IMR-90 (cell line): Measurements from ENCODE around the gene TFAP2A. TPM values are rescaled to one million over a fixed set of nuclear protein-coding genes. Genes with fewer than 3 reads are reported as not detected.

ENCODE experiments used
- ATAC-seq: fragments of 200-7000 bp; cut with Tn5 transposase; 2 replicates; pipeline ENCODE4 v1.9.1; 2020; ENCODE audit warnings: low read depth, mild to moderate bottlenecking, moderate library complexity
- BruUV-seq: library from RNA; stranded (reverse); fragments of 400-500 nt; replicated peaks from 2 replicates; lab custom pipeline; 2021; lab: Mats Ljungman, UMichigan
- CTCF ChIA-PET: fragments of 300-600 bp; formaldehyde crosslinking; extraction: SDS; loops from one replicate; lab custom pipeline; 2021; ENCODE audit warnings: antibody characterized with exemption; lab: Yijun Ruan, JAX
- POLR2A ChIA-PET: fragments of 300-600 bp; sonication (Branson Sonifier 250); formaldehyde crosslinking; loops from one replicate; lab custom pipeline; 2022; ENCODE audit warnings: antibody characterized with exemption; ENCODE audit not compliant: unreplicated experiment; lab: Charles Lee
- DNase-seq: peaks from one replicate; pipeline ENCODE4 v3.0.0; 2013
- H2AFZ ChIP-seq: replicated peaks from 2 replicates; pipeline ENCODE3; 2013; ENCODE audit warnings: low read length, mild to moderate bottlenecking; ENCODE audit not compliant: poor library complexity
- H2AK5ac ChIP-seq: 2 replicates; pipeline ENCODE4 v1.6.1; 2013; ENCODE audit warnings: low read depth, low read length, inconsistent platforms
- H2AK9ac ChIP-seq: replicated peaks from 2 replicates; pipeline ENCODE3; 2013; ENCODE audit warnings: mild to moderate bottlenecking, low read depth, low read length, moderate library complexity; ENCODE audit not compliant: poor library complexity
- H2BK120ac ChIP-seq: 2 replicates; pipeline ENCODE4 v1.6.1; 2013; ENCODE audit warnings: low read depth, low read length, inconsistent platforms
- H2BK15ac ChIP-seq: 3 replicates; pipeline ENCODE4 v1.6.1; 2013; ENCODE audit warnings: low read depth, low read length, inconsistent platforms
- H2BK20ac ChIP-seq: 2 replicates; pipeline ENCODE4 v1.6.1; 2013; ENCODE audit warnings: low read depth, mild to moderate bottlenecking, inconsistent platforms, low read length, moderate library complexity
- H2BK5ac ChIP-seq: 2 replicates; pipeline ENCODE4 v1.6.1; 2013; ENCODE audit warnings: mild to moderate bottlenecking, low read depth, low read length, inconsistent platforms; ENCODE audit not compliant: poor library complexity, severe bottlenecking
- H3K14ac ChIP-seq: replicated peaks from 2 replicates; pipeline ENCODE4 v1.6.1; 2013; ENCODE audit warnings: low read depth, low read length, inconsistent platforms
- H3K18ac ChIP-seq: 2 replicates; pipeline ENCODE4 v1.6.1; 2013; ENCODE audit warnings: low read depth, low read length, control low read depth
- H3K23ac ChIP-seq: 2 replicates; pipeline ENCODE4 v1.6.1; 2013; ENCODE audit warnings: low read depth, low read length, inconsistent platforms
- H3K27ac ChIP-seq: 2 replicates; pipeline ENCODE4 v1.5.1; 2013; ENCODE audit warnings: mild to moderate bottlenecking, control low read depth, low read length; ENCODE audit not compliant: insufficient read depth
- H3K27me3 ChIP-seq: 2 replicates; pipeline ENCODE4 v1.6.1; 2013; ENCODE audit warnings: low read length; ENCODE audit not compliant: control insufficient read depth, insufficient read depth
- H3K36me3 ChIP-seq: 2 replicates; pipeline ENCODE4 v1.6.1; 2013; ENCODE audit warnings: low read length, mixed read lengths; ENCODE audit not compliant: control insufficient read depth, insufficient read depth
- H3K4ac ChIP-seq: 2 replicates; pipeline ENCODE4 v1.6.1; 2013; ENCODE audit warnings: low read depth, low read length, inconsistent platforms
- H3K4me1 ChIP-seq: 2 replicates; pipeline ENCODE4 v1.6.1; 2013; ENCODE audit warnings: low read length, mixed read lengths; ENCODE audit not compliant: control insufficient read depth, insufficient read depth
- H3K4me2 ChIP-seq: 2 replicates; pipeline ENCODE4 v1.6.1; 2013; ENCODE audit warnings: low read depth, mild to moderate bottlenecking, control low read depth, low read length, moderate library complexity
- H3K4me3 ChIP-seq: 2 replicates; pipeline ENCODE4 v1.5.1; 2013; ENCODE audit warnings: low read depth, mild to moderate bottlenecking, control low read depth, low read length, moderate library complexity; ENCODE audit not compliant: insufficient read depth
- H3K56ac ChIP-seq: 2 replicates; pipeline ENCODE4 v1.6.1; 2013; ENCODE audit warnings: low read length, inconsistent platforms; ENCODE audit not compliant: insufficient read depth; ENCODE audit errors: extremely low read depth
- H3K79me1 ChIP-seq, 2 experiments: 2 replicates each; pipeline ENCODE4 v1.6.1; 2013; ENCODE audit warnings: low read length in 2 of 2, inconsistent platforms in 1 of 2, low read depth in 1 of 2
- H3K9ac ChIP-seq: 2 replicates; pipeline ENCODE4 v1.6.1; 2013; ENCODE audit warnings: low read depth, low read length, control low read depth
- H3K9me1 ChIP-seq: 2 replicates; pipeline ENCODE4 v1.6.1; 2013; ENCODE audit warnings: low read length, inconsistent platforms; ENCODE audit not compliant: insufficient read depth
- H3K9me3 ChIP-seq: 2 replicates; pipeline ENCODE4 v1.6.1; 2013; ENCODE audit warnings: low read length; ENCODE audit not compliant: control insufficient read depth, insufficient read depth
- H4K20me1 ChIP-seq: 2 replicates; pipeline ENCODE4 v1.6.1; 2013; ENCODE audit warnings: low read length, inconsistent platforms; ENCODE audit not compliant: insufficient read depth
- H4K5ac ChIP-seq: 2 replicates; pipeline ENCODE4 v1.6.1; 2013; ENCODE audit warnings: mild to moderate bottlenecking, low read depth, low read length, control low read depth
- H4K8ac ChIP-seq, 2 experiments: 2 replicates each; pipeline ENCODE4 v1.6.1; 2013; ENCODE audit warnings: low read depth in 2 of 2, low read length in 2 of 2, control low read depth in 1 of 2, inconsistent platforms in 1 of 2
- H4K91ac ChIP-seq: 2 replicates; pipeline ENCODE4 v1.6.1; 2013; ENCODE audit warnings: low read depth, low read length, inconsistent platforms; ENCODE audit not compliant: insufficient read depth
- BHLHE40 ChIP-seq: fragments of 150-350 bp; IDR thresholded peaks from 2 replicates; pipeline ENCODE4 v1.6.1; 2016; ENCODE audit warnings: mild to moderate bottlenecking, low read depth, low read length
- CEBPB ChIP-seq: IDR thresholded peaks from 2 replicates; pipeline ENCODE4 v1.6.1; 2012; ENCODE audit warnings: low read depth, low read length, improper control_type of control experiment
- FOS ChIP-seq: fragments of 150-350 bp; IDR thresholded peaks from 2 replicates; pipeline ENCODE4 v1.6.1; 2016; ENCODE audit warnings: low read depth, low read length
- MXI1 ChIP-seq: IDR thresholded peaks from 2 replicates; pipeline ENCODE4 v1.6.1; 2012; ENCODE audit warnings: low read depth, mild to moderate bottlenecking, low read length, moderate library complexity, borderline replicate concordance
- NFE2L2 ChIP-seq: fragments of 150-350 bp; IDR thresholded peaks from 2 replicates; pipeline ENCODE4 v1.6.1; 2016; ENCODE audit warnings: low read depth, mild to moderate bottlenecking, low read length
- POLR2A ChIP-seq: IDR thresholded peaks from 2 replicates; pipeline ENCODE4 v1.6.1; 2012; ENCODE audit warnings: mild to moderate bottlenecking, low read depth, low read length
- RAD21 ChIP-seq: IDR thresholded peaks from 2 replicates; pipeline ENCODE4 v1.6.1; 2012; ENCODE audit warnings: low read length, improper control_type of control experiment
- RCOR1 ChIP-seq: IDR thresholded peaks from 2 replicates; pipeline ENCODE4 v1.6.1; 2012; ENCODE audit warnings: mild to moderate bottlenecking, low read length, improper control_type of control experiment; ENCODE audit not compliant: insufficient replicate concordance
- RFX5 ChIP-seq: IDR thresholded peaks from 2 replicates; pipeline ENCODE4 v1.8.0; 2012; ENCODE audit warnings: low read depth, mild to moderate bottlenecking, low read length, moderate library complexity
- SMC3 ChIP-seq: fragments of 150-350 bp; IDR thresholded peaks from 2 replicates; pipeline ENCODE4 v1.6.1; 2016; ENCODE audit warnings: low read depth, mild to moderate bottlenecking, antibody characterized with exemption, low read length, moderate library complexity
- WGBS, 2 experiments: methylation state at CpG; one replicate each; pipeline versions ENCODE4 v1.1.5 to v1.1.7; 2013; ENCODE audit warnings: missing lambda C conversion rate in 2 of 2; ENCODE audit not compliant: insufficient read length in 1 of 2; ENCODE audit errors: extremely low coverage in 2 of 2; 5-methylcytosine and 5-hydroxymethylcytosine counted together
- dilution Hi-C: fragments of 300-500 bp; cut with HindIII; formaldehyde crosslinking; loops from one replicate; pipeline ENCODE4 v1.14.3; 2018; ENCODE audit warnings: low sequenced_read_pairs; ENCODE audit not compliant: unreplicated experiment
- in situ Hi-C: fragments of 300-500 bp; cut with MboI; formaldehyde crosslinking; loops from 3 replicates; pipeline ENCODE4 v1.14.3; 2019; ENCODE audit warnings: low sequenced_read_pairs, inconsistent platforms, mixed read lengths
- intact Hi-C: fragments of 100-400 bp; cut with micrococcal nuclease; formaldehyde crosslinking; loops from 2 replicates; pipeline ENCODE4 v1.10.0; 2022
- polyA plus RNA-seq, 3 experiments: library from polyadenylated mRNA; depleted of rRNA; stranded (reverse); fragments of >200 nt; gene quantifications; 2 replicates each; pipeline ENCODE4 v1.2.3, GENCODE V29; 2012; ENCODE audit warnings: low replicate concordance in 1 of 3
- total RNA-seq: library from RNA; depleted of rRNA; stranded (reverse); fragments of >200 nt; gene quantifications from 2 replicates; pipeline ENCODE4 v1.2.3, GENCODE V29; 2012
- TF ChIP-seq, protein P1 (sequence below): conservative IDR thresholded peaks from 2 replicates; pipeline ENCODE4 v1.5.1; 2012; ENCODE audit warnings: mild to moderate bottlenecking, low read depth, low read length, improper control_type of control experiment

Gene TFAP2A
- total and polyA plus RNA-seq, 2 of the 4 experiments (the other 2 are of a cell fraction): 0.72 to 7.1 TPM

DNA sequence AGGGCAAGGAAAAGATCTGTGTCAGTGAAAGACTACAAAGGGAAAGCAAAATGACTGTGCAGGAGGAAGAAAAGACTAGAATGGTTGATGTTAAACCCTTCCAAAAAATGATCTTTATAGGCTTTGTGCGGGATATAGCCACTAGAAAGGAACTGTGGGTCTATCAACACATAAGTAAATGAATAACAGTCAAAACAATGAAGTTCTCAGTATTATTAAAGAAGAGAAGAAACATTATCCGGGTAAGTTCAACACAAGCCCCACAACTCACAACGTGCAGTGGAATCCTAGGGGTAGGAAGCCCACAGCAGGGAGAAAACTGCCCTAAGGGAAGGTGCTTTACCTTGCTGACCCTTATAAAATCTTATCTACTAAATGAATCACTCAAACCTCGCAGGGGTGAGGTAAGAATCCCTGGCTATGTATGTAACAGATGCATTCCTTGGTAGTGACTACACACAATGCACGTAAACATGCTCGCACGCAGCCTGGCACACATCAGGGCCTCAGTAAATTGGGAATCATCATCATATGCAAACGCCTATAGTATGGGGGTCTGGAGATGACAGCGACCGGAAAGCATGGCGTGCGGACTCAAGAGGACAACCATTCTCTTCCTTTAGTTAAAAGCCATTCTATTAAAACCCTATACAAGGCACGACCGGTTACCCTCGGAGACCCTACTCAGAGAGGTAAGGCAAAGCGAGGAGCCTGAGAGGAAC is 11.3 kb downstream of the TFAP2A start:
- ChIA-PET CTCF (interaction anchor here (1.0 kb wide), 1 partner anchor 11 kb away, joined by 3 read pairs; no protein-coding TSS in a partner anchor), POLR2A (no interaction called here)
- Histone ChIP-seq H3K14ac (peak overlapping the region; percentile 77), H4K91ac (peak overlapping the region; percentile 84), H3K23ac (peak overlapping the region; percentile 53; the same call in 1 of the 2 replicates), H3K36me3 (no peaks in the 10 kb centered on the region), H3K4me3 (peak overlapping the region; percentile 68), H2AK5ac (0 out of 2 replicates have a peak overlapping the region, but pooled peaks have one; percentile 40), H2BK5ac (peak overlapping the region; percentile 42), H2BK15ac (no peak overlapping the region), H3K56ac (0 out of 2 replicates have a peak overlapping the region, but pooled peaks have one; percentile 84), H3K9me1 (0 out of 2 replicates have a peak, but pooled peaks cover 4% of the 10 kb centered on the region), H2BK20ac (peak overlapping the region; percentile 21; the same call in 1 of the 2 replicates), H3K4ac (peak overlapping the region; percentile 67), H3K9ac (peak overlapping the region; percentile 72), H3K4me1 (peaks cover 2% of the 10 kb centered on the region), H3K9me3 (no peaks in the 10 kb centered on the region), H2BK120ac (peak overlapping the region; percentile 73), H3K18ac (peak overlapping the region; percentile 38; the same call in 1 of the 2 replicates), H2AFZ (peak overlapping the region; percentile 94), H3K79me1 (peaks cover 0 to 9% of the 10 kb centered on the region in 2 experiments; a peak in 1 of 4 replicates), H3K4me2 (peak overlapping the region; percentile 94), H4K5ac (peak overlapping the region; percentile 35; the same call in 1 of the 2 replicates), H4K8ac (peak overlapping the region; percentile 94 to 95), H3K27ac (peak overlapping the region; percentile 67), H4K20me1 (no peaks in the 10 kb centered on the region; the same call in 1 of the 2 replicates), H3K27me3 (peaks cover 5% of the 10 kb centered on the region), H2AK9ac (peak overlapping the region; percentile 79)
- no TSS peak for BruUV-seq
- dilution Hi-C loops (no loop called here), in situ Hi-C loops (loop anchor here (25.0 kb wide), 2 partner anchors 866 to 1966 kb away; partner anchors contain the start of gene SLC35B3), intact Hi-C loops (loop anchor here (5.0 to 10.0 kb wide), 2 partner anchors 86 to 259 kb away; no protein-coding TSS in a partner anchor)
- TF ChIP-seq MXI1 (no peak), RCOR1 (no peak), CEBPB (peak; percentile 76), POLR2A (no peak), FOS (peak; percentile 59), BHLHE40 (0 out of 2 replicates have a peak, but pooled peaks have one; percentile 14), NFE2L2 (no peak), SMC3 (no peak), RAD21 (no peak), RFX5 (no peak)
- TF ChIP-seq, protein P1, sequence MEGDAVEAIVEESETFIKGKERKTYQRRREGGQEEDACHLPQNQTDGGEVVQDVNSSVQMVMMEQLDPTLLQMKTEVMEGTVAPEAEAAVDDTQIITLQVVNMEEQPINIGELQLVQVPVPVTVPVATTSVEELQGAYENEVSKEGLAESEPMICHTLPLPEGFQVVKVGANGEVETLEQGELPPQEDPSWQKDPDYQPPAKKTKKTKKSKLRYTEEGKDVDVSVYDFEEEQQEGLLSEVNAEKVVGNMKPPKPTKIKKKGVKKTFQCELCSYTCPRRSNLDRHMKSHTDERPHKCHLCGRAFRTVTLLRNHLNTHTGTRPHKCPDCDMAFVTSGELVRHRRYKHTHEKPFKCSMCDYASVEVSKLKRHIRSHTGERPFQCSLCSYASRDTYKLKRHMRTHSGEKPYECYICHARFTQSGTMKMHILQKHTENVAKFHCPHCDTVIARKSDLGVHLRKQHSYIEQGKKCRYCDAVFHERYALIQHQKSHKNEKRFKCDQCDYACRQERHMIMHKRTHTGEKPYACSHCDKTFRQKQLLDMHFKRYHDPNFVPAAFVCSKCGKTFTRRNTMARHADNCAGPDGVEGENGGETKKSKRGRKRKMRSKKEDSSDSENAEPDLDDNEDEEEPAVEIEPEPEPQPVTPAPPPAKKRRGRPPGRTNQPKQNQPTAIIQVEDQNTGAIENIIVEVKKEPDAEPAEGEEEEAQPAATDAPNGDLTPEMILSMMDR: no peak
- peak; percentile 85 for DNase-seq
- peak; percentile 13 for ATAC-seq
- WGBS, 2 experiments: 0% methylated on average over 1 of the region's 16 CpGs; no CpG with 5 or more reads in 1 of the 2 experiments
